Activated T-cell treated with anti-CD3 and anti-CD28 coated beads, Interleukin-2, amount 50 U/mL, for 1 hour (primary cell): ENCODE measurements around the gene TIE1.
"Not testable (repeated sequence)": the region's sequence is repeated elsewhere in the genome, so short reads cannot be mapped to it uniquely, and the experiment has no call there.

Experiments
- DNase-seq: peaks from one replicate; pipeline ENCODE4 v3.0.0-alpha.2; 2020

Gene TIE1

DNA sequence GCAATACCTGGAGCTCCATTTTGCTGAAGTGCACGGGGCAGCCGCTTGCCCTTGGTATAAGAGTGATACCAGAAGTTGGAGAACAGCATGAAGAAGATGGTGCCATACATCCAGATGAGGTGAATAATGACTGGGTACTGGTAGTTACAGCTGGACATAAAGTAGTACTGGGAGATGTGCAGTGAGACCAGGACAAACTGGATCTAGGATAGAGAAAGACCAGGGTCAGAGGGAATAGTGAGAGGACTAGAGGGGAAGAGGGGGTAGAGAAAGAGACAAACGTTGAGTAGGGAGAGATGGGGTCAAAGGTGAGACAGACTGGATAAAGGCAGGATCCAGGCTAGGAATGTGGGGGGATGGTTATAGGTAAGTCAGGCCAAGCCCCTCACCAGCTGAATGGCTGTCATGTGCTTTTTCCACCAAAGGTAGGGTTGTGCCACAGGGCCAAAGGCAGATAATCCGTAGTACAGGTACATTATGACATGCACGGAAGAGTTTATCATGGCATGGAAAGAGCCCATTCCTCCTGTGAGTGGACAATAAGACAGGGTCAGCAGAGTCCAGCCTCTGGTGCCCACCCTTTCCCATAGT is 63.2 kb downstream of the TIE1 start:
- no peak for DNase-seq

DNA sequence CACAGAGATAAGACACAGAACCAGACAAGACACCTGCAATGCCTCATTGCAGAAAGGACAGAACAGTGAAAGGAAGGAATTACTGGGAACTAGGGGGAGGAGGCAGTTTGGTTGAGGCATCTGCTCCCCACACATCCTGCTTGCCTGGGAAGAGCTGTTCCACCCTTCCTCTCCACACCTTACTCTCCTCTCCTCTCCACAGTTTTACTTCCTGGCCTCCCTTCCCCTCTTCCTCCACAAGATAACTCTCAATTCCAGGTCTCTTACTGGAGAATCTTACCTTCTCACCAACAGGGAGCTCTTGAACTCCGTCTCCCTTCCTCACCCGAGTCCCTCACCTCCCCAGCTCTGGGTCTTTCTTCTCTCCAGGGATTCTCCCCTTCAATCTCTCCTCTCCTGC is 64.9 kb downstream of the TIE1 start:
- DNase-seq = no peak

DNA sequence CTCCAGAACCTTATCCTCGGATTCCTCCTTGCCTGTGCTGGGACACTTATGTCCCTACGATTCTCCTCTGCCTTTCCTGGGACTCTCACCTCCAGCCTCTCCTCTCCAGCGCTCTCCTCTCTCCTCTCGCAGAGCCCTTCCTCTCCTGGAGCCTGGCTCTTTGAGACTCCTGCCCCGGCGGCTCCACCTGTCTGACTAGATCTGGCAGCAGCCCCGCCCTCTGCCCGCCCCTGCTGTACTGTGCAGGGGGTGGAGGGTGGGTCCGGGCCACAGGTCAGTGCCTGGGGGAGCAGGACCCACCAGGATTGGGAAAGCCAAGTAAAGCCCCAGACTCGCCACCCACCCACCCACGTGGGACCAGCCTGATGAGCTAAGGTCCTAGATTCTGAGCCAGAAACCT is 65.4 kb downstream of the TIE1 start:
- DNase-seq = no peak

DNA sequence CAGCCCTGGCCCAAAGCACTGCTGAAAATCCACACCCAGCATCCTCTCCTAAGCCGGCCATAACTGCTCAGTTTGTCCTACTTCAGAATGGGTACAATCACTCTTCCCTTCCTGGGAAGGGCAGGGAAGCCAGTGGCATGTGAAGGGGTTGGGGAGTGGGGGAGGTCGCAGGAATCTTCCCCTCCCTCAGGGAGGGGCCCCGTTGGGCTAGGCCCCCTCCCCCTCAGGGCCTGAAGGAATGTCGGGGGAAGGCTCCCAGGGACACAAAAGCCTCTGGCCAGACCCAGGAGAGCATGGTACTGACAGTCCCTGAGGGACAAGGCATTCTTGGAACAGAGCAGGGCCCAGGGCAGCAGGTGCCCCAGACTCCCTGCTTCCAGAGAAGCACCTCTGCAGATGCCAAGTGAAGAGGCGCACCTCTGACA is 65.8 kb downstream of the TIE1 start:
- no peak for DNase-seq

DNA sequence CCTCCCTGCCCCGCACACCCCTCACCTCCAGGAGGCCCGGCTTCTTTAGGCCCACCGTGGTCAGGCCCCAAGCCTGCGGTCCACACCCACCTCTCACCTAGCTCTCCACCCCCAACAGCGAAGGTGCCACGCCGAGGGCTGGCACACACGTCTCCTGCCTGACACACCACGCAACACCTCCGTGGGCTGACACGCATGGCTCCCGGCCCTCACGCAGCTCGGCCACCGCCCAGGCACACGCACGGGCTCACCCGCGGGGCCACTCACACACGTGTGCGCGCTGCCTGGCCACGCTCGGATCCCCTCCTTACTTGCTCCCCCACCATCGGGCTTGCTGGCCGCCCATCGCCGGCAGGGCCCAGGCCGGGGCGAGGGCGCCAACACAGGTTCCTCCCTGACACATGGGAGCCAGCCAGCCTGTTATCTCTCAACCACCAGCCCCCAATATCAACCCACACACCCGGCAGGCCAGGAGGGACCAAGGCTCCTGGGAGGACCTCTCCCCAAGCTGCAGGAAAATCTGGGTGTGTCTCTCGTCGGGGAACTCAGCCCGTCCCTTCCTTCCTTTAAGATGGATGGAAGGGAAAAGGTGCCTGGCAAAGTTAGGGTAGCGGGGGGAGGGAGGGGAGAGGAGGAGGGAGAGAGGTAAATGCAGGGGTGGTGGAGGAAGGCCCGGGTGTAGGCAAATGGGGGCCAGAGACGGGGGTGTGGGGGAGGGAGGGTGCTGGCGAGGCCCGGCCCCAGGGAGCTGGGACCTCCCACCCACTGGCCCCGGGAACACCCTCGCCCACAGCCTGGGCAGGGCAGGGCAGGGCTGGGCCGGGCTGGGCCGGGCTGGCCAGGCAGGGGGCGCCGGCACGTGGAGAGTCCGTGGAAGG is 66.5 kb downstream of the TIE1 start:
- DNase-seq = peak; percentile 50

DNA sequence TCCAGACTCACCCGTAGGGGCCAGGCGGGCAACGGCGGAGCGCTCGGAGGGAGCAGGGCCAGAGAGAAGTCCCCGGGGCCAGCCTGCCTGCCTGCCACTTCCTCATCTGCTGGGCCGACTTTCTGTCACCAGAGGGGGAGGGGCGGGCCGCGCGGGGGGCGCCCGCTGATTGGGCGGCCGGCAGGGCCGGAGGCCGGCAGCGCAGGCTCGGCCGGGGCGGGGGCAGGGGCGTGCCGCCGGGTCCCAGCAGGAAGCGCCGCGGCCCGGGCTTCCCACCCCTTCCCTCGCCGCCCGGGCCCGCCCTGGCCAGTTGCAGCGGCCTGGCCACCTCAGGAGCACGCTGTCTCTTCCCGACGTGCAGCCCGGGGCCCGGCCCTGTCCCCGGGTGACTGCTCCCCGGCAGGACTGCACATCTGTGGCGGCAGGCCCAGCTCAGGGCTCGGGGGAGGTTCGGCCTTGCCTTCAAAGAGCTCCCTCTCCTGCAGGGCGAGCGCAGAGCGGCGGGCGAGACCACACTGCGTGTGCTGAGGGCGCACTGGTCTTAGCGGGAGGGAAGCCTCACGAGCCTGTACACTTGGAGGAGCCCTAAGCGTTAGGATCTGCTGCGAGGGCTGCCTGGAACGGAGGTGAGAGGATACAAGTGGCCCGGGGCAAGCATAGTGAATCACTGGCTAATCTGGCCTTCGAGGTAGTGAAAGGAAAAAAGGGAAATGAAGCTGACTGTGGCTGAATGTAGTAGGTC is 67.3 kb downstream of the TIE1 start, which contains the start of gene ELOVL1:
ELOVL1 (minus strand) TSS at position 108 of the 742 bp plus-strand sequence. CDS start 2,402 bp downstream, outside the sequence.
- DNase-seq = peak; percentile 82

DNA sequence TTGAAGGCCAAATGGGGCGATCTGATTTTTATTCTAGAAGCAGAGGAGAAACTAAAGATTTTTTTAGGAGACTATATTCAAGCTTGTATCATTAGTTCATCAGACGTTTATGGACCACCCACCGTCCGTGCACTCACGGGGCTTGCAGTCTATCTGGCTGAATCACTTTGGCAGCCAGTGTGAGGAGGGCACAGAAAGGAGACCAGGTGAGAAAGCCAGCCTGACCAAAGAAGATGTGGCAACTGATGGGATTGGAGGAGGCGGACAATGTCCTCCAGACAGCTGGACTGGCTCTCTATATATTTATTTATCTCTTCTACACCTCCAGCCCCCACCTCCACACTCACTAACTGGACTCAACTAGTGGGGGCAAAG is 67.9 kb downstream of the TIE1 start:
- DNase-seq = no peak

DNA sequence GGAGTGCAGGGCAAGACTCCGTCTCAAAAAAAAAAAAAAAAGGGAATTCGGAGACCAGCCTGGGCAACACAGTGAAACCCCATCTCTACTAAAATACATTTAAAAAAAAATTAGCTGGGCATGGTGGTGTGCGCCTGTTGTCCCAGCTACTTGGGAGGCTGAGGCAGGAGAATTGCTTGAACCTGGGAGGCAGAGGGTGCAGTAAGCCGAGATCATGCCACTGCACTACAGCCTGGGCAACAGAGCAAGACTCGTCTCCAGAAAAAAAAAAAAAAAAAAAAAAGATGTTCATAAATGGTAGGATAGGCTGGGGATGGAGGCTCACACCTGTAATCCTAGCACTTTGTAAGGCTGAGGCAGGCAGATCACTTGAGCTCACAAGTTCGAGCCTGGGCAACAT is 69.0 kb downstream of the TIE1 start:
- DNase-seq = not testable (repeated sequence)

DNA sequence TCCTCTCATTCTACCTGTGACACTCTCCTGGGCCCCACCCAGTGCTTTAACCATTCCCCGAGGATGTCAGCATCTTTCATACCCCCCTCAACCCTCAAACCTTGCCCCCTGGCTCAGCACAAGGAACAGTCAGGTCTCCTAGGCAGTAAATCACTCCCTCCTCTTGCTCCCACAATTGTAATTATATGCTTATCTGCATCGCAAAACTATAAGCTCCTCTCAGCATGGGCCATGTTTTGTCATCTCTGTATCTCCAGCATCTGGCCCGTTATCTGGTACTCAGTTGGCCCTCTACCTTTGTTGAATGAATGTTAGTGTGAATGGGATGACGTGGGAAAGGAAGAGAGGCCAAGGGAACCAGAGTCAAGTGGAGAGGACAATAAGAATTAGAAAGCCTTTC is 69.8 kb downstream of the TIE1 start:
- no peak for DNase-seq

DNA sequence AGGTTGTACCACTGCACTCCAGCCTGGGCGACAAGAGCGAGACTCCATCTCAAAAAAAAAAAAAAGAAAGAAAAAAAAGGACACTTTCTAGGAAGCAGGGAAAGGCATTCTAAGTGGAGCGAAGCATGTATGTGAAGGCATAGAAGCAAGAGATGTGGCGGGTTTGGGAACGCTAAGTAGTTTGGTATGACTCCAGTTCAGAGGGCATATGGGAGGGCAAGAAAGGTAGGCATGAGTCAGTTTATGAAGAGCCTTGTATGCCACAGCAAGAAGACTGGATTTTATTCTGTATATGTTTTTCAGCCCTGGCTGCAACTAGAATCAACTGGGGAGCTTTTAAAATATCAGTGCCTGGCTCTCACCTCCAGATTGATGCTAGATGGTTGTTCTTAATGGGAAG is 71.4 kb downstream of the TIE1 start:
- DNase-seq = no peak
